CD1c-positive myeloid dendritic cell (primary cell): ENCODE data around the gene MRPS26.
A peak's percentile ranks its signal among the peaks of the same experiment; 100 is the strongest.
"Not testable (repeated sequence)": the region's sequence is repeated elsewhere in the genome, so short reads cannot be mapped to it uniquely, and the experiment has no call there.

Source experiments
- DNase-seq: peaks from one replicate; pipeline ENCODE4 v3.0.0-alpha.2; 2016; ENCODE audit errors: extremely low spot score

Gene MRPS26

DNA sequence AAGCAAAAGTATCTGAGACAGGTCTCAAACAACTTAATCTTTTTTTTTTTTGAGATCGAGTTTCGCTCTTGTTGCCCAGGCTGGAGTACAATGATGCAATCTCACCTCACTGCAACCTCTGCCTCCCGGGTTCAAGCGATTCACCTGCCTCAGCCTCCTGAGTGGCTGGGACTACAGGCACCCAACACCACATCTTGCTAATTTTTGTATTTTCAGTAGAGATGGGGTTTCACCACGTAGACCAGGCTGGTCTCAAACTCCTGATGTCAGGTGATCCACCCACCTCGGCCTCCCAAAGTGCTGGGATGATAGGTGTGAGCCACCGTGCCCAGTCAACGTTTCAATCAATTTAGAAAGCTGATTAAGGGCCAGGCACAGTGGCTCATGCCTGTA lies 27.4 kb downstream of the MRPS26 start:
- DNase-seq: not testable (repeated sequence)

DNA sequence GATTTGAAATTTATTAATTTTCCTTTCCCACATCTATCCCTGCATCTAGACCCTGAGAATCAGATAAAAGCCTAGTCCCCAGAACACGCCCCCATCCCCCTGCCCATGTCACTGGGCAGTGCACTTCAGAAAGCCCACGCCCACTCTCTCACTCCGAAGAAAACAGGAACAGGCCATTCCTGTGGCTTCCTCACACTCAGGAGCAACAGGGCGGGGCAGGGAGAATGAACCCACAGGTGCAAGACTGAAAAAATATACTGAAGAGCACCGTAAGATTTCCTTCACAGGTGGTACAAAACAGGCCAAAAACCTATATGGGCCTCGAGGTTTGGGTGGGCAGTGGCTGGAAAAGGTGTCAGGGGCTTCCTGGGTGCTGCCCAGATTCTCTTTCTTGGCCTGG lies 29.0 kb downstream of the MRPS26 start:
- DNase-seq: peak; percentile 62

DNA sequence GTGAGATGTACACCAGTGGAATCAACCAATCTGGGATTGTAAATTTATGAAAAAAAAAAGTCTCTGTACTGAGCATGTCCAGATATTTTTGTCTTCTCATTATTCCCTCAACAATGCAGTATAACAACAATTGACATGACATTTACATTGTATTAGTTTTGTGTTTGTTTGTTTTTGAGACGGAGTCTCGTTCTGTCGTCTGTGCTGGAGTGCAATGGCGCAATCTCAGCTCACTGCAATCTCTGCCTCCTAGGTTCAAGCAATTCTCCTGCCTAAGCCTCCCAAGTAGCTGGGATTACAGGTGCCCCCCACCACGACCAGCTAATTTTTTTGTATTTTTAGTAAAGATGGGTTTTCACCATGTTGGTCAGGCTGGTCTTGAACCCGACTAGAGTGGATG lies 29.5 kb downstream of the MRPS26 start:
- DNase-seq: not testable (repeated sequence)

DNA sequence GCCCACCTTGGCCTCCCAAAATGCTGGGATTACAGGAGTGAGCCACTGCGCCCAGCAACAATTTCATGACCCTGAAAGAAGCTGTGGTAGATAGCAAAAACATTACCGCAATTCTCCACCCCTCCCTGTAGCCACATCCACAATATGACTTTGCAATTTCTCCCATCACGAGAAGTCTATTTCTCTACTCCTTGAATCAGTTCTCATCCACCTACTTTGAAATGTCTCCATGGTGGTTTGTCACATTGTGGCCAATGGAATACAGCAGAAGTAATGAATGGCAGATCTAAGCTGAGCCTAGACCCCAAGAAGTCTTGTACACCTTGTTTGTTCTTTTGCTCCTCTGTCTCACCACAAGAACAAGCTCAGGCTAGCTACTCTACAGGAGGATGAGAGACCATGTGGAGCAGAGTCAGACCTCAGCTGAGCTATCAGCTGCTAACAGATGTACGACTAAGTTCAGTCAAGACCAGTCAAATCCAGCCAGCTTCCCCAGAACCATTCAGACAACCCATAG lies 31.8 kb downstream of the MRPS26 start:
- peak; percentile 24 for DNase-seq

DNA sequence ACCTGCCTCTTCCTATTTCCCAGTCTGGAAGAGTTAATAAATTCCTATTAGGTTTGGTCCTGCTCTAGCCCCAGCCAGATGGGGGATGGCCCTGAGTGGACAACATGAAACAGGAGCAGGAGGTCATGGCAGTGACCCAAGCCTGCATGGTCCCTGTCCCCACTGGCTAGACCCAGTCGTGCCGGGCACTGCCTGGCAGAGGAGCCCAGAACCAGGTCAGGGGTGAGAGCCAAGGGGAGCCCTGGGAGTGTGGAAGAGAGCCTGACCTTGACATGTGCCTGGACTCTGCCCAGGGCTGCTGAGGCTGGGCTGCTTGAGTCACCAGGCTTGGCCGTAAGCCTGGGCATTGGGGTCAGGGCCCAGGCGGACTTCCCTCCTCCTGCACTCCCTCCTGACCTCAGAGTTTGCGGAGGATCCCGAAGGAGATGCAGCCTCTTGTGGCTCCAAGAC lies 35.1 kb downstream of the MRPS26 start:
- no peak for DNase-seq

DNA sequence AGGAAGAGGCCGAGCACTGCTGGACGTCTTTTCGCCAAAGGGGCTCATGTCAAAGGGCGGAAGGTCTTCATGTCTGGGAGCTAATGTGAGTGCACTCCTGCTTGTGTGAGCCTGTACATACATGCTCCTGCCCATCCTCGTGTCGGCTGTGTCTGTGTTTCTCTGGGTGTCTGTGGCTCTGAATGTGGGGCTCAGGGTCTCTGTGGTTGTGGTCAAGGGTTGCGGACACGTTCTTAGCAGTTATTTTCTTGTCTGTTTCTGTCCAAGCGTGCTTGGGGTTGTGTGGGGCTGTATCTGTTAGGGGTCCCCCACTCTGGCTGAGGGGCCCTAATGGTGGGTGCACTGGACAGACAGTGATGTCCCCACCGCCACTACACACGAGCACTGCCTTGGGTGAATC lies 35.8 kb downstream of the MRPS26 start:
- no peak for DNase-seq

DNA sequence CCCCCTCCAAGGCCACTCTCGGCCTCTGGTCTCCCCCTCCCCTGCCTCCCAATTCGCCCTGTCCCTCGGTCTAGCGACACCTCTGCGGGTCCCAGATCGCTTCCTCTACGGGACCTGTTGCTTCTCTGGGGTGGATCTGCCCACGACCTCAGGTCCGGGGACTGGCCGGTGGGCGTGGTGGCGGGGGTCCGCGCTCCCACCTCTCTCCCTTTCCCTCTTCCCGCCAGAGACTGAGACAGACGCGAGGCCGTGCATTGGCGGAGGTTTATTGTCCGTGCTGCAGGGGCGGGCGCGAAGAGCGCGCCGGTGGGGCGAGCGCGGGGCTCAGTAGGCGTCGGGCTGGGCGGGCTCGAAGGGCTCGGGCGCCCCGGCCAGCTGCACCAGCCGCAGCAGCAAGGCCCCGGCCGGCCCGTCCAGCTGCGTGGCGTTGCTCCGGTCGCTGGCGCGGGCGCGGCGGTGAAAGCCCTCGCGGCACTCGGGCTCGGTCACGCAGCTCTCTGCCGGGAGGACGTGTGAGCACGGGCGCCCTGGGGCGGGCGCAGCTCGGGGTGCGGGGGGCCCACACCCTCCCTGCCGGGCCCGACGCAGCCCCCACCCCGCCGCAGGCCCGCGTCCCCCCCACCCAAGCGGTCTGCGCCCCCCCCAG lies 36.6 kb downstream of the MRPS26 start:
- DNase-seq: no peak

DNA sequence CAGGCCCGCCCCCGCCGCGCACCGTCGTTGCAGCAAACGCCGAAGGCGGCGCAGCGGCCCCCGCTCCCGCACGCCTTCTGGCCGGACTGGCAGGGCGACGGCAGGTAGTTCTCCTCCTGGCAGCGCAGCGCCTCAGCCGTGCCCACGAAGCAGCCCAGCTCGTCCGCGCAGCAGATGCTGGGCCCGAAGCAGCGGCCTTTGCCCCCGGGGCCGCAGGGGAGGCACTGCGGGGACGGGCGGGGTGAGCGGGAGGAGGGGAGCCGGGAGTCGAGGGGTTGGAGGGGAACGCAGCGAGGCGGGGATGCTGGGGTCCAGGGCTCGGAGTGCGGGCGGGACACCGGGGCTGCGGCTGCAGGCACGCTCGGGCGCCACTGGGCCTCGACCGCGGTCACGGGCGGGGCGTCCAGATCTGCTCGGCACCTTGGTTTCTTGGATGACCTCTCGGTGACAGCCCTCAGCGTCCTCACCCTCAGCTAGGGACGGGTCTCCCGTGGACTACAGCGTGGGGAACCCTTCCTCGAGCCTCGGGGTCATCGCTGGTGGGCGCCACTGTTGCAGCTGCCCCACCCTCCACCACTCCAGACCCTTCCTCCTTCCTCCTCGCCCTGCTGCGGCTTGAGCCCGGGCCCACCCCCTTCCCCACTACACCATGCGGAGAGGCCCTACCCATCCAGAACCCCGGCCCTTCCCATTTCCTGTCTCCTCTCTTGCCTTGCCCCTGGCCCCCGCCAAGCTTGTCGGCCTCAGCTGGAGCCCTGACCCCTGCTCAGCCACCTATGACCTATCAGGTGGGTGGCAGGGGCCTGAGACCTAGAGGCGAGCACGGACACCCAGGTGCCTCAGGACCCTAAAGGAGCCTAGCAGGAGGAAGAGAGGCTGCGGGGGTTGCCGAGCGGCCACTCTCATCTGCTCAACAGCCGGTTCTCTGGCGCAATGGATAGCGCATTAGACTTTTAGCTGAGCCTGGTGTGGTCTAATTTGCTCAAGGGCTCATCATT lies 37.4 kb downstream of the MRPS26 start:
- no peak for DNase-seq

DNA sequence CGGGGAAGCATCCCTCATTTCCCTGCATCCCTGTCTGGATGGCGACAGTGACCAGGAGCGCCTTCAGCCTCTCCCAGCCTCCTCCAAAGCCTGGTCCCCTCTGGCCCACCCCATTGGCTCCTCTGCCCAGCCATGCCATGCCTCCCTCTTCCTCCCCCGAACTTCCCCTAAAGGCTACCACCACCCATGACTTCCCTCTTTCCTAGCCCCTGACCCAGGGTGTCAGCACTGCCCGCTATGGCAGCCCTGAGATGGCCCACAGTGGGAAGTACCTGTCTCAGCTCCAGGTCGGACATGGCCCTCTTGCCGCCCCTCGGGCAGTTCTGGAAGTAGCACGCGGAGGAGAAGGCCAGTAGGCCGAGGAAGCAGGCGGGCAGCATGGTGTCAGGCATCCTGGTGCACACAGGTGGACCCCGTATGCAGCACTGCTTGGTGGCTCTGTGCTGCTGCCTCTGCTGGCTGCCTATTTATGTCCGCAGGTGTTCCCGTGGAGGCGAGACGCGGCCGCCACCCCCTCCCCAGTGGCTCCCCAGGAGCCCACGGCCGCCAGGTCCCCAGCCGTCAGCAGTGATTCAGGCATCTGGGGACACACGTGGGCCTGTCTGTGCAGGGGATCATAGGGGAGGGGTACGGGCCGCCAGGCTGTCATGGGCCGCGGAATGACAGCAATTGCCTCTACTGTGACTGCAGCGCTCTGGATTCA lies 38.6 kb downstream of the MRPS26 start, which contains the start of gene AVP:
Gene AVP, minus strand, starts transcription at position 442 of the 703 bp plus-strand sequence. Its CDS starts 50 bp downstream, at position 392.
- DNase-seq: peak; percentile 20

DNA sequence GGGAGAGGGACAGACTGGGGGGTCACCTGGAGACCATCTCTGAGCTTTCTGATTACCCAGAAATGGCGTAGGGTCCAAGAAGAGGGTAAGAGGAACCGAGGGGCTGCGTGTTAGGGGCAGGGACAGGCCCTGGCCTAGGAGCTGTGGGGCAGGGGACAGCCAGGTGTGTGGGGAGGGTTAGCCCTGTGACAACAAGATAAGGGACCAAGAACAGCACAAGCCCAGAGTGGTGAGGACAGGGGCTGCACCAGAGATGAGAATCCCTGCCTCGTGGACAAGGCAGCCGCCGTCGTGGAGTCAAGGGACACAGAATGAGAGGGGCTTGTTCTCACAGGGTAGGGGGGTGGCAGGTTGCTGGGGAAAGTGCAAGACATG lies 39.1 kb downstream of the MRPS26 start:
- no peak for DNase-seq

DNA sequence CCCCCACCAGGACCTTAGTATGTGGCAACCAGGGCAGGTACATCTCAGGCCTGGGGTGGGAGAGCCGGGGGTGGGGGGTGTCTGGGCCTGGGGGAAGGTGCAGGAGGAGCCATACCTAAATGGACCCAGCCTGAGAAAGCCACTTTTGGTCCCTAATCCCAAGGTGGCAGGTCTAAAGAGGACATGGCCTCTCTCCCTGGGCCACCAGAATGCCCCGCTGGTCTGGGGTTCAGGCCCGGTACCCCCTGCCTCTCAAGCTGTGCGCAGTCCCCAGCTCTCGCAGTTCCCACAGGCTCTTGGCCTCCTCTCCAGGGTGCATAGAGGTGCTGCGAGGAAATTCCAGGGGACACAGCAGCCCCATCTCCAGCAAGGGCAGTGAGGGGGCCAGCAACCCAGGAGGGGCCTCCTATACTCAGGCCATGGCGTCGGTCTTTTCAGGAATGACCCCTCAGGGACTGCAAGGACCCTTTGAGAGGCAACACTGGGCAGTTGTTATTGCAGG lies 39.8 kb downstream of the MRPS26 start:
- DNase-seq: no peak

DNA sequence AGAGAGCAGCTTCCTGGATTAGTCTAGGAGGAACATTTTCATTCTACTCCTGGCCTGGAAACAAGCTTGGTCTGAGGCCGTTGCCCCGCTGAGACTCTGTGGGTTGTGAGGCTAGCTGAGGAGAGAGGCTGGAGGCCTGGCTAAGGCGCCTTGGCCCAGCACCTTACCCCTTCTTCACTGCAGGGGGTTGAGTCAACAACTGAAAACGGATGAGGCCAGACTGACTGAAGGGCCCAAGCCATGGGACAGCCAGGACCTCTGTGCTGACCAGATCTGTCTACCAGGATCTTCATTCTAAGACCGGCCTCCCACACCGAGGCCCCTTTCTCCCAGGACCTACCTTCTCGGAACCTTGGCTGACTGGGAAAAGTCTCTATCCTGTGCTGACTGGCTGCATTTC lies 42.2 kb downstream of the MRPS26 start:
- no peak for DNase-seq

DNA sequence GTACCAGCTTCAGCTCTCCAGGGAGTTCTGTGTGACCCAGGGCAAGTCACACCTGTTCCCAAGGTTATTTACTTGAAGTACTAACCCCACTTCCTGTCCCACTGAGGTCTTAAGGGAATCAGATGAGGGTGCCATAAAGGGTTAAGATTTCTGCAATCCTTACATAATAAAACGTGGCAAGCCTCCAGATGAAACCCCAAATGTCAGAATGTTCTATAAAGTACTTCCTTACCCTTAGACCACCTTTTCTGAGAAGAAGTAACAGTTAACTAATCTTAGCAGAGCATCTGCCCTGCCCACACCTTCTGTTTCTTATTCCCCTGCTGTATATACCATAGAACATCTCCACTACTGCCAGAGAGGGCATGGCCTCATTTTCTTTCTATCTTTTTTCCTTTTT lies 44.7 kb downstream of the MRPS26 start:
- no peak for DNase-seq

DNA sequence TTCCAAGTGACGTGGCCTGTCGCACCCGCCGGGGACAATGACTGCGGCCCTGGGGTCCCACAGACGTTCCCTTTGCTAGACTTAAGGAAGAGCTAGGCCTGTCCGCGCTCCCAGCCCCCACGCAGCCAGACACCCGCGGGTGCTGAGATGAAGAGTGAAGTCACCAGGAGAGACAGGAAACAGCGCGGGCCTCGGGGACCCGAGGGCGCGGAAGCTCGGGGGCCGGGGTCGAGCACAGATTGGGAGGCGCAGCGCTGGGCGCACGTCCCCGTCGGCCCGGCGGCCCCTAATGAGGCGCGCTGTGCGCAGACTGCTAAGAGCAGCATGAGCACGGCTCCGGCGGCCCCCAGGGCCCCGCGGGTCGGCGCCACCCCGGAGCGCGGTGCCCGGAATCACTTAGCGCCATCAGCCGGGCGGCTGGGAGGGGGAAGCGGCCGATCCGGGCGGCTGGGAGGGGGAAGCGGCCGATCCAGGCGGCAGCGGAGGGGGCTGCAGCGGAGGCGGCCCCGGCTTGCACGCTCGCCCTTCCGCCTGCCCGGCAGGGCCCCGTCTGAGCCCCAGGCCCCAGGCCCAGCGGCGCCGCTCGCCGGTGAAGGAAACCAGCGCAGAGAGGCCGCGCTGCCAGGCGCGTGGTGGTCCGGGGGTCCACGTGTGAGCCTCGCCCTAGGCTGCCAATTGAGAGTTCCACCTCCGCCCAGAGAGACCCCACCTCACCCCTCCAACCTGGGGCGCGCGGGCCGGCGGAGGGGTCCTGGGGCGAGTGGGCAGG lies 46.9 kb downstream of the MRPS26 start:
- no peak for DNase-seq

DNA sequence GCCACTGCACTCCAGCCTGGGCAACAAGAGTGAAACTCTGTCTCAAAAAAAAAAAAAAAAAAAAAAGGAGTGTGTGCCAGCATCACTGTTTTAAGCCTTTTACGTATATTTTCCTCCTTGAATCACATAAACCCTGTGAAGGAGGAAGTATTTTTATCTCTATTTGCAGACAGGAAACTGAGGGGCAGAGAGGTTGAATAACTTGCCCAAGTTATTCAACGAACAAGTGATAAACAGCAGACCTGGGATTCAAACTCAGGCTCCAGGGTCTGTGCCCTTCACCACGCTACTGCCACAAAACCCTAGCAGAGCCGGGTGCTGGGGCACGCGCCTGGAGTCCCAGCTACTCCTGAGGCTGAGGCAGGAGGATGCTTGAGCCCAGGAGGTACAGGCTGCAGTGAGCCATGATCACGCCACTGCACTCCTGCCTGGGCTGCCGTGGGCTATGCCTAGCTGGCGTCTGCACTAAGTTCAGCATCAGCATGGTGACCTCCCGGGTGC lies 48.1 kb downstream of the MRPS26 start:
- no peak for DNase-seq

DNA sequence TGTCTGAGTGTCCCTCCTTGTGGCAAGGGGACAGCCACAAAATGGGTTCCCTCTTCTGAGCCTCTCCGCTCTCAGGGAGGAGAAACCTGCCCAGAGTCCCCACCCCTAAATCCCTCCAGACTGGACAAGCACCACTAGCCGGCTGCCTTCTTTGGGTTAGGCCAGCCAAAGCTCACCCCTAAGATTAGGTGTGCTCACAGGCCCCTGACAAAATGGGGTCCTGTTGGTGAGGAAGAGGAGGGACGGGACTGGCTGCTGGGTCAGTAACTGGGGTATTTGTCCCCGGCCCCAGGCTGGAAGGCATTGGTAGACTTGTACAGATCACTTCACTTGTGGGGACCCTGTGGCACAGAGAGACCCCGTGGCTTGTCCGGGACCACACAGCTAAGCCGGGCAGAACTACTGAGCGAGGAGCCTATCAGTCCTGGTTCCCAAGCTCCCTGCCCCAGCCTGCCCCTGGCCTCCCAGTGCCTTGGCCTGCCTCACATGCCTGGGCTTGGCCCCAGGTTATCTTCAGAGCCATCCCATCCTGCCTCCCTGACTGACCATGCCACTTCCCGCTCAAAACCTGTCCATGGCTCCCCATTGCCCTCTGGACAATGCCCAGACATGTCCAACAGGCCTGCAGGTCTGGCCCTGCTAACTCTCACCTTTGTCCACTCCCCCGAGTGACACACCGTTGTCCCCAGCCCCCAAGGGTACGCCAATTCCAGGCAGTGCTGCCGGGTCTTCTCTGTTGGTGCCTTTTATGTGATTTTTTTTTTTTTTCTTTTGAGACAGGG lies 49.2 kb downstream of the MRPS26 start:
- no peak for DNase-seq
